VCaP (cell line): Measurements from ENCODE around the gene MXD1.

Experiments
- H3K27ac ChIP-seq: fragments of 450-650 bp; 2 replicates; pipeline ENCODE4 v1.5.1; 2017
- CTCF ChIP-seq: fragments of 450-650 bp; conservative IDR thresholded peaks from 2 replicates; pipeline ENCODE4 v1.5.1; 2017; ENCODE audit warnings: mild to moderate bottlenecking, moderate library complexity

The MXD1 gene

GRCh38 chr2:69958480-69958879 lies 43.6 kb downstream of the MXD1 start:
- no peak overlapping the region for H3K27ac ChIP-seq
- TF ChIP-seq CTCF, result no peak

DNA sequence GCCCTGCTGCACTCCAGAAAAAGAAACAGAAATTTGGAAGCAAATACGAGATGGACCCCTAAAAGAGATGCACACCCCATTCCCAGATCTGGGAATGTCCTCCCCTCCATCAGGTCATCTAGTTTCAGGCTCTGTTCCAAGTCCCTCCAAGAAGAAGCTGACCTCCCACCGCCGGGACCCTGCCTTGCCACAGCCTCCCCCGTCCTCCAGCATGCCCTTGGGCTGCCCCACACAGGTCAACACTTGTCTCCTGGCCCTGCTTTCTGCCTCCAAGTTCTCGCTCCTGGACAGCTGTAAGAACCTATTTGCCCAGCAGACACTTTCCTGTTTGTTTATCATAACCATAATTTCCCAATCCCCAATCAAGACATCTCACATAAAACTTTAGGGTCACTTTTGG lies 44.5 kb downstream of the MXD1 start:
- TF ChIP-seq CTCF, result no peak

GRCh38 chr2:69960821-69961220 lies 45.9 kb downstream of the MXD1 start:
- TF ChIP-seq CTCF, result no peak
- H3K27ac ChIP-seq, result no peak overlapping the region

More for the DNA sequence above, 44.5 kb downstream of the MXD1 start:
- H3K27ac ChIP-seq, result no peak overlapping the region

- TF ChIP-seq CTCF, result no peak
- H3K27ac ChIP-seq, result no peak within 1 kb of the TSS
These were observed 46.6 kb downstream of the MXD1 start, which contains the start of gene ASPRV1 for GRCh38 chr2:69961496-69961895. Gene ASPRV1 (minus strand): TSS chr2:69961631. CDS start chr2:69961436, 195 bp downstream.

- TF ChIP-seq CTCF, result no peak
These were observed 48.2 kb downstream of the MXD1 start for GRCh38 chr2:69962986-69963730.

DNA sequence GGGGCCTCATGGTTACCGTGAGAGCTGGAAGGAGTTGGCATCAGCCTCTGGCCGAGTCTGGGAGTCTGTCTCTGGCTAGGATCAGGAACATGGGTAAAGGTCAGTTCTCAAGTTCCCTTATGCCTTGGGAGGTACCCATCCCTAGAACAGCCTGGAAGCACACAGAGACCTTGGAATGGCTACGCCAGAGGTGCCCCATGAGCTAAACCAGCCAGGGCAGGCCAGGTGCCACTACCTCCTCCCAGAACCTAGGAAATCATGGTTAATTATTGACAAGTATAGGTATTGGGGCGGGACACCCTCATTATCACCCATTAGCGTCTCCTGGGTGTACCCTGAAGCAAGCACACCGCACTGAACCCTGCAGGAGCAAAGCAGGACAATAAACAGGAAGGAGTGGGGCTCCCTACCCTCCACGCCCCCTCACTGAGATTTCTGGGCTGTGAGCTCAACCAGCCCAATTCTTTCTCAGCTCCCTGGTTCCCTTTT lies 49.5 kb downstream of the MXD1 start:
- TF ChIP-seq CTCF, result no peak

More at GRCh38 chr2:69962986-69963730, 48.2 kb downstream of the MXD1 start:
- H3K27ac ChIP-seq, result no peak overlapping the region

DNA sequence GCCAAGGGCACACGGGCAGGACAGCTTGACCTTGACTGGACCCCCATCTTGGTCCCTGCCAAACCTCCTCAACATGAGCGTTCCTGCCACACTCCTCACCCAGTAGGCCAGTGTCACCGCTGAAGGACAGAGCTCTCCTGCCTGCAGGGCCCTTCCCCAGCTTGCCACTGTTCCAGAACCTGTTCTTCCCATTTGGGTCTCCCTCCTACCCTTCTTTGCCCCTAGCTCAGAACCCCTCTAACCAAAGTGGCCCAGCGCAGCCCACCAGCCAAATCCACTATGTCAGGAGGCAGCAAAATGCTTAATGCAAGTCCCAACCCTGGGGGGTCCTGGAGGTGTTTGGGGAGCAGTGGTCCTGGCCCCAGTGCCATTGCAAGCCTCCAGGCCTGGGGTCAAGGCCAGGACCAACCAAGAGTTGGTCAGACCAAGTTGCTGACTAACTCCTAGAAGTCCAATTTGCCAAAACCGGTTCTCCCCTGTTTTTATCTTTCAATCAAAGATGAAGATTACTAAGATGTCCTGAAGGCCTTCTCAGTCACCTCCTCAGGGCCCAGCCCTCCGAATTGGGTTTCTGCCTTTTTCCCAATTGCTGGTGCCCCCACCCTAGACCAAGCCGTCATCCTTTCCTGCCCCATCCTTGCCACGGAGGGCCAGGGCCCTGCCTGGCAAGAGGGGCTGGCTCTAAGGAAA lies 51.0 kb downstream of the MXD1 start:
- no peak overlapping the region for H3K27ac ChIP-seq

More for the DNA sequence above, 49.5 kb downstream of the MXD1 start:
- H3K27ac ChIP-seq, result no peak overlapping the region

More for the DNA sequence above, 51.0 kb downstream of the MXD1 start:
- TF ChIP-seq CTCF, result no peak
